ENCODE results near the gene RNF44. TPM values are rescaled to one million over a fixed set of nuclear protein-coding genes. Genes with fewer than 3 reads are reported as not detected.

RNF44 gene
- total RNA-seq, 2 donors from 2014 or later, result 10.9 to 38.6 TPM

GRCh38 chr5:176519810-176520720, 17.1 kb downstream of the RNF44 start:
- 56 to 57% methylated on average over 16 of the region's 16 CpGs for WGBS, 2 donors
- no peak for DNase-seq
- Histone ChIP-seq H3K9me3 (no peaks in the 10 kb centered on the region), H3K36me3 (replicated peaks in 1 of 2; ENCODE audit: insufficient read depth in 1 of 2, low read depth in 2 of 2) (no peaks in the 10 kb centered on the region), H3K4me3 (no peak overlapping the region), H3K27me3 (no peaks in the 10 kb centered on the region), H3K27ac (no peak overlapping the region), H3K4me1 (no peaks in the 10 kb centered on the region)
- TF ChIP-seq, protein P1, sequence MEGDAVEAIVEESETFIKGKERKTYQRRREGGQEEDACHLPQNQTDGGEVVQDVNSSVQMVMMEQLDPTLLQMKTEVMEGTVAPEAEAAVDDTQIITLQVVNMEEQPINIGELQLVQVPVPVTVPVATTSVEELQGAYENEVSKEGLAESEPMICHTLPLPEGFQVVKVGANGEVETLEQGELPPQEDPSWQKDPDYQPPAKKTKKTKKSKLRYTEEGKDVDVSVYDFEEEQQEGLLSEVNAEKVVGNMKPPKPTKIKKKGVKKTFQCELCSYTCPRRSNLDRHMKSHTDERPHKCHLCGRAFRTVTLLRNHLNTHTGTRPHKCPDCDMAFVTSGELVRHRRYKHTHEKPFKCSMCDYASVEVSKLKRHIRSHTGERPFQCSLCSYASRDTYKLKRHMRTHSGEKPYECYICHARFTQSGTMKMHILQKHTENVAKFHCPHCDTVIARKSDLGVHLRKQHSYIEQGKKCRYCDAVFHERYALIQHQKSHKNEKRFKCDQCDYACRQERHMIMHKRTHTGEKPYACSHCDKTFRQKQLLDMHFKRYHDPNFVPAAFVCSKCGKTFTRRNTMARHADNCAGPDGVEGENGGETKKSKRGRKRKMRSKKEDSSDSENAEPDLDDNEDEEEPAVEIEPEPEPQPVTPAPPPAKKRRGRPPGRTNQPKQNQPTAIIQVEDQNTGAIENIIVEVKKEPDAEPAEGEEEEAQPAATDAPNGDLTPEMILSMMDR (IDR thresholded peaks at IDR 0.05), result no peak
- TF ChIP-seq POLR2A (IDR thresholded peaks at IDR 0.05), result no peak
- intact Hi-C loops (cut with DNase I), result no loop called here
- no peak for ATAC-seq

DNA sequence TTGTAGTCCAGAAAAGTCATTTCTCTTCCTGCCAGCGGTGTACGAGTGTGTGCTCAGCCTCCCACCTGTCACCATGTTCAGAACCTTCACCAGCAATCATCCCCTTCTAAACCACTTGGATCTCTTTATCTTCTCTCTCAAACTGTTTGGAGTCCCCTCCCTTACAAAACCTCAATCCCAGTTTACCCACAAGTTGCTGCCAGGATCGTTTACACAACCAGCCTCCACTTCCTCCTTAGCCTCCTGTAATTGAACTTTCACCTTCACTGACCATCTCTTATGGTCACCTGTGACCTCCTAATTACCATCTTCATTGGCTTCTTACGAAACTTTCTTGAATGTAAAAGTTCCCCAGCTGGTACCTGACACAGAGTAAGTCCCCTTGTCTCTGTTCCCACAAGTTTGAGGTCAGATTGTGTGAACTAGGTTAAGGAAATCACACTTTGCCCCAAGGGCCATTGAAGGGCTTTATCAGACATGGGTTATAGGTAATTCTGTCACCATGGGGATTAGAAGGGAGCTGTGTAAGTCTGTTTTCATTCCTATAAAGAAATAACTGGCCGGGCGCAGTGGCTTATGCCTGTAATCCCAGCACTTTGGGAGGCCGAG, 20.0 kb downstream of the RNF44 start:
- Histone ChIP-seq H3K27me3 (no peaks in the 10 kb centered on the region), H3K27ac (no peak overlapping the region), H3K9me3 (no peaks in the 10 kb centered on the region), H3K36me3 (replicated peaks in 1 of 2; ENCODE audit: insufficient read depth in 1 of 2, low read depth in 2 of 2) (no peaks in the 10 kb centered on the region), H3K4me1 (no peaks in the 10 kb centered on the region), H3K4me3 (no peak overlapping the region)
- no peak for TF ChIP-seq POLR2A (IDR thresholded peaks at IDR 0.05)
- TF ChIP-seq, protein P1 (IDR thresholded peaks at IDR 0.05), result no peak
- ATAC-seq, result no peak
- WGBS, 2 donors, result 72 to 75% methylated on average over 7 of the region's 7 CpGs
- intact Hi-C loops (cut with DNase I), result no loop called here
- DNase-seq, result no peak

- Histone ChIP-seq H3K9me3 (no peaks in the 10 kb centered on the region), H3K36me3 (replicated peaks in 1 of 2; ENCODE audit: insufficient read depth in 1 of 2, low read depth in 2 of 2) (no peaks in the 10 kb centered on the region), H3K27me3 (no peaks in the 10 kb centered on the region), H3K27ac (no peak overlapping the region), H3K4me3 (no peak overlapping the region), H3K4me1 (no peaks in the 10 kb centered on the region)
- WGBS, 2 donors, result 60 to 78% methylated on average over 4 of the region's 4 CpGs
- intact Hi-C loops (cut with DNase I), result no loop called here
- ATAC-seq (no peak), DNase-seq (no peak)
- TF ChIP-seq, protein P1 (IDR thresholded peaks at IDR 0.05), result no peak
- no peak for TF ChIP-seq POLR2A (IDR thresholded peaks at IDR 0.05)
Measured at GRCh38 chr5:176515396-176515795, 21.8 kb downstream of the RNF44 start.

- intact Hi-C loops (cut with DNase I), result no loop called here
- WGBS, 2 donors, result 70 to 79% methylated on average over 11 of the region's 11 CpGs
- H3K36me3 ChIP-seq (replicated peaks in 1 of 2; ENCODE audit: insufficient read depth in 1 of 2, low read depth in 2 of 2), result no peaks in the 10 kb centered on the region
- no peak overlapping the region for H3K27ac ChIP-seq
- no peak for DNase-seq
- H3K27me3 ChIP-seq, result no peaks in the 10 kb centered on the region
- H3K4me3 ChIP-seq, result no peak overlapping the region
- no peak for TF ChIP-seq POLR2A (IDR thresholded peaks at IDR 0.05)
- TF ChIP-seq, protein P1 (IDR thresholded peaks at IDR 0.05), result no peak
- H3K4me1 ChIP-seq, result no peaks in the 10 kb centered on the region
- no peak for ATAC-seq
- no peaks in the 10 kb centered on the region for H3K9me3 ChIP-seq
Measured at GRCh38 chr5:176514244-176514950, 22.8 kb downstream of the RNF44 start.
